Common myeloid progenitor, CD34-positive (primary cell): ENCODE measurements around the gene PBX3.

ENCODE experiments used
- CTCF ChIA-PET: fragments of 350-600 bp; sonication (Branson Sonifier 250); formaldehyde crosslinking; loops from one replicate; lab custom pipeline; 2021; ENCODE audit warnings: antibody characterized with exemption; lab: Charles Lee
- POLR2A ChIA-PET: fragments of 350-600 bp; sonication (Branson Sonifier 250); formaldehyde crosslinking; loops from one replicate; lab custom pipeline; 2021; ENCODE audit warnings: antibody characterized with exemption; lab: Charles Lee
- DNase-seq, 3 donors: peaks; one replicate each; pipeline versions ENCODE4 v3.0.0 to v3.0.0-alpha.2; 2013
- H3K27ac ChIP-seq, 2 experiments: 1 replicate in 1 of 2; 2 replicates in 1 of 2; pipeline ENCODE4 v1.7.0; 2013; ENCODE audit warnings: inconsistent platforms in 2 of 2, low read length in 2 of 2, mild to moderate bottlenecking in 2 of 2, low read depth in 1 of 2, moderate library complexity in 1 of 2; ENCODE audit not compliant: severe bottlenecking in 2 of 2, insufficient read depth in 1 of 2, poor library complexity in 1 of 2
- H3K27me3 ChIP-seq, 5 experiments: replicated peaks in 2 of 5; 1 replicate in 3 of 5; 2 replicates in 2 of 5; pipeline versions ENCODE4 v1.6.1 to v1.7.0; 2013; ENCODE audit warnings: low read length in 4 of 5, mild to moderate bottlenecking in 2 of 5, moderate library complexity in 2 of 5, inconsistent platforms in 1 of 5; ENCODE audit not compliant: insufficient read depth in 5 of 5, control insufficient read depth in 4 of 5
- H3K36me3 ChIP-seq, 4 experiments: 1 replicate in 2 of 4; 2 replicates in 2 of 4; pipeline versions ENCODE4 v1.6.1 to v1.7.0; 2013; ENCODE audit warnings: low read length in 3 of 4, control low read depth in 1 of 4, mild to moderate bottlenecking in 1 of 4; ENCODE audit not compliant: control insufficient read depth in 4 of 4, insufficient read depth in 4 of 4
- H3K4me1 ChIP-seq, 4 experiments: 1 replicate in 3 of 4; 2 replicates in 1 of 4; pipeline versions ENCODE4 v1.6.1 to v1.7.1; 2013; ENCODE audit warnings: low read length in 3 of 4, mild to moderate bottlenecking in 3 of 4, control low read depth in 1 of 4, inconsistent platforms in 1 of 4, moderate library complexity in 1 of 4; ENCODE audit not compliant: control insufficient read depth in 4 of 4, insufficient read depth in 4 of 4; ENCODE audit errors: control extremely low read depth in 1 of 4
- H3K4me3 ChIP-seq, 7 experiments: 1 replicate in 4 of 7; 2 replicates in 3 of 7; pipeline versions ENCODE4 v1.5.1 to v1.7.0; 2013; ENCODE audit warnings: mild to moderate bottlenecking in 7 of 7, low read length in 6 of 7, moderate library complexity in 6 of 7, inconsistent platforms in 2 of 7, low read depth in 2 of 7, control low read depth in 1 of 7; ENCODE audit not compliant: insufficient read depth in 4 of 7, control insufficient read depth in 1 of 7; ENCODE audit errors: extremely low read depth in 1 of 7
- H3K9me3 ChIP-seq, 5 experiments: 1 replicate in 4 of 5; 2 replicates in 1 of 5; pipeline versions ENCODE4 v1.6.1 to v1.7.1; 2013; ENCODE audit warnings: low read length in 4 of 5, mild to moderate bottlenecking in 2 of 5, inconsistent platforms in 1 of 5, low read depth in 1 of 5, moderate library complexity in 1 of 5; ENCODE audit not compliant: control insufficient read depth in 4 of 5, insufficient read depth in 2 of 5; ENCODE audit errors: control extremely low read depth in 1 of 5
- WGBS: methylation state at CpG from one replicate; pipeline ENCODE4 v1.1.5; 2013; ENCODE audit not compliant: insufficient coverage; 5-methylcytosine and 5-hydroxymethylcytosine counted together

PBX3 gene

GRCh38 chr9:125815568-125815967 lies 68.4 kb downstream of the PBX3 start:
- Histone ChIP-seq H3K9me3 (no peaks in the 10 kb centered on the region), H3K4me1 (peaks cover 0 to 14% (median 3%) of the 10 kb centered on the region in 4 experiments), H3K4me3 (no peak overlapping the region), H3K27ac (no peak overlapping the region), H3K36me3 (peaks cover 0 to 3% (median under 1%) of the 10 kb centered on the region in 4 experiments), H3K27me3 (no peaks in the 10 kb centered on the region)
- ChIA-PET POLR2A (interaction anchor here (0.7 kb wide), 1 partner anchor 62 kb away, joined by 3 read pairs; no protein-coding TSS in a partner anchor), CTCF (no interaction called here)
- WGBS = no CpG with 5 or more reads among the region's 1 CpG
- peak in 1 of 3 donors; percentile 25 for DNase-seq

- Histone ChIP-seq H3K27me3 (no peaks in the 10 kb centered on the region), H3K36me3 (peaks cover 0 to 3% (median 0%) of the 10 kb centered on the region in 4 experiments), H3K27ac (no peak overlapping the region), H3K9me3 (no peaks in the 10 kb centered on the region), H3K4me1 (peaks cover 0 to 18% (median 3%) of the 10 kb centered on the region in 4 experiments), H3K4me3 (no peak overlapping the region)
- no peak for DNase-seq
- POLR2A ChIA-PET = no interaction called here
- CTCF ChIA-PET = no interaction called here
- no CpG with 5 or more reads among the region's 5 CpGs for WGBS
Observed at GRCh38 chr9:125816321-125816720, 69.1 kb downstream of the PBX3 start.

GRCh38 chr9:125820100-125820804 lies 73.1 kb downstream of the PBX3 start:
- WGBS = 70% methylated on average over 2 of the region's 4 CpGs
- H3K4me3 ChIP-seq = peak overlapping the region in 3 of 7 experiments; percentile 20 to 57 (median 53)
- H3K27me3 ChIP-seq = no peaks in the 10 kb centered on the region
- ChIA-PET CTCF (interaction anchor here (0.5 to 1.9 kb wide), 4 partner anchors 10 to 498 kb away, joined by 3 to 4 read pairs (median 3); no protein-coding TSS in a partner anchor), POLR2A (interaction anchor here (0.6 kb wide), 1 partner anchor 9 kb away, joined by 3 read pairs; no protein-coding TSS in a partner anchor)
- H3K36me3 ChIP-seq = peaks cover 0 to 2% (median 0%) of the 10 kb centered on the region in 4 experiments
- peak in 2 of 3 donors; percentile 25 to 64 for DNase-seq
- H3K9me3 ChIP-seq = no peaks in the 10 kb centered on the region
- H3K4me1 ChIP-seq = peaks cover 9 to 48% (median 12%) of the 10 kb centered on the region in 4 experiments
- no peak overlapping the region for H3K27ac ChIP-seq

- H3K27ac ChIP-seq = peak overlapping the region in 1 of 2 experiments; percentile 58
- H3K4me1 ChIP-seq = peaks cover 7 to 44% (median 12%) of the 10 kb centered on the region in 4 experiments
- peaks cover 0 to 2% (median 0%) of the 10 kb centered on the region in 4 experiments for H3K36me3 ChIP-seq
- H3K9me3 ChIP-seq = no peaks in the 10 kb centered on the region
- CTCF ChIA-PET = interaction anchor here (1.1 to 1.9 kb wide), 3 partner anchors 9 to 70 kb away, joined by 3 to 4 read pairs (median 3); no protein-coding TSS in a partner anchor
- no peaks in the 10 kb centered on the region for H3K27me3 ChIP-seq
- no CpG with 5 or more reads among the region's 4 CpGs for WGBS
- POLR2A ChIA-PET = no interaction called here
- H3K4me3 ChIP-seq = peak overlapping the region in 3 of 7 experiments; percentile 33 to 72 (median 53)
- DNase-seq = no peak
Observed at GRCh38 chr9:125821078-125821477, 73.9 kb downstream of the PBX3 start.

- WGBS = no CpG with 5 or more reads among the region's 2 CpGs
- POLR2A ChIA-PET = interaction anchor here (0.6 kb wide), 1 partner anchor 18 kb away, joined by 3 read pairs; no protein-coding TSS in a partner anchor
Observed at GRCh38 chr9:125822160-125822559, 75.0 kb downstream of the PBX3 start.

GRCh38 chr9:125822902-125823301 lies 75.7 kb downstream of the PBX3 start:
- POLR2A ChIA-PET = interaction anchor here (0.6 kb wide), 1 partner anchor 19 kb away, joined by 3 read pairs; no protein-coding TSS in a partner anchor
- Histone ChIP-seq H3K27ac (peak overlapping the region; percentile 58 to 80), H3K4me1 (peaks cover 7 to 44% (median 12%) of the 10 kb centered on the region in 4 experiments), H3K9me3 (no peaks in the 10 kb centered on the region), H3K27me3 (no peaks in the 10 kb centered on the region), H3K4me3 (peak overlapping the region in 1 of 7 experiments; percentile 25), H3K36me3 (peaks cover 0 to 2% (median 0%) of the 10 kb centered on the region in 4 experiments)
- no CpG with 5 or more reads among the region's 2 CpGs for WGBS
- DNase-seq = peak in 1 of 3 donors; percentile 46
- CTCF ChIA-PET = interaction anchor here (1.2 to 1.8 kb wide), 2 partner anchors 16 to 59 kb away, joined by 3 to 4 read pairs; no protein-coding TSS in a partner anchor

More at GRCh38 chr9:125822160-125822559, 75.0 kb downstream of the PBX3 start:
- H3K27ac ChIP-seq = no peak overlapping the region
- no peaks in the 10 kb centered on the region for H3K9me3 ChIP-seq
- peaks cover 0 to 2% (median 0%) of the 10 kb centered on the region in 4 experiments for H3K36me3 ChIP-seq
- peaks cover 7 to 44% (median 12%) of the 10 kb centered on the region in 4 experiments for H3K4me1 ChIP-seq
- no peaks in the 10 kb centered on the region for H3K27me3 ChIP-seq
- peak overlapping the region in 1 of 7 experiments; percentile 72 for H3K4me3 ChIP-seq
- no peak for DNase-seq
- CTCF ChIA-PET = interaction anchor here (1.9 kb wide), 1 partner anchor 52 kb away, joined by 4 read pairs; no protein-coding TSS in a partner anchor
